GM12878 (cell line): Measurements from ENCODE around the gene MEGF6. TPM values are rescaled to one million over a fixed set of nuclear protein-coding genes. Genes with fewer than 3 reads are reported as not detected.

ENCODE experiments used
- ATAC-seq: fragments of 200-7000 bp; cut with Tn5 transposase; 3 replicates; pipeline ENCODE4 v1.9.1; 2020; ENCODE audit warnings: mild to moderate bottlenecking, moderate library complexity
- BruUV-seq: library from RNA; stranded (reverse); fragments of 400-500 nt; replicated peaks from 2 replicates; lab custom pipeline; 2021; lab: Mats Ljungman, UMichigan
- CTCF ChIA-PET: fragments of 300-600 bp; sonication (Branson Sonifier 250); formaldehyde crosslinking; extraction: SDS; loops from one replicate; lab custom pipeline; 2021; ENCODE audit warnings: inconsistent platforms; lab: Yijun Ruan, JAX
- POLR2A ChIA-PET: fragments of 350-600 bp; formaldehyde crosslinking; extraction: SDS; loops from one replicate; lab custom pipeline; 2021; ENCODE audit warnings: inconsistent platforms; lab: Charles Lee
- RAD21 ChIA-PET: fragments of 300-600 bp; sonication (Branson Sonifier 250); formaldehyde crosslinking; loops from one replicate; lab custom pipeline; 2023; ENCODE audit warnings: antibody characterized with exemption; ENCODE audit not compliant: unreplicated experiment; lab: Charles Lee
- SMC1A ChIA-PET: fragments of 300-600 bp; sonication (Branson Sonifier 250); formaldehyde crosslinking; loops from one replicate; lab custom pipeline; 2023; ENCODE audit not compliant: unreplicated experiment, uncharacterized antibody; lab: Charles Lee
- DNase-seq: peaks from one replicate; pipeline ENCODE4 v3.0.0-alpha.2; 2011; ENCODE audit warnings: low read depth, low spot score
- FAIRE-seq: peaks from 3 replicates; lab custom pipeline; 2011; peaks lifted over from hg19 to GRCh38; lab: Jason Lieb, UNC
- H2AFZ ChIP-seq: 2 replicates; pipeline ENCODE4 v1.6.0; 2011; ENCODE audit warnings: low read depth, low read length, control low read depth; ENCODE audit not compliant: control insufficient read depth
- H3K27ac ChIP-seq: 2 replicates; pipeline ENCODE4 v1.5.1; 2011; ENCODE audit warnings: control low read depth; ENCODE audit not compliant: control insufficient read depth, insufficient read depth
- H3K27me3 ChIP-seq, 2 experiments: replicated peaks in 1 of 2; 2 replicates each; pipeline versions ENCODE4 v1.6.0 to v1.6.1; 2011; ENCODE audit warnings: low read length in 1 of 2; ENCODE audit not compliant: control insufficient read depth in 2 of 2, insufficient read depth in 2 of 2
- H3K36me3 ChIP-seq, 2 experiments: 2 replicates each; pipeline ENCODE4 v1.5.1; 2011; ENCODE audit warnings: low read length in 1 of 2; ENCODE audit not compliant: control insufficient read depth in 2 of 2, insufficient read depth in 2 of 2
- H3K4me1 ChIP-seq: 2 replicates; pipeline ENCODE4 v1.6.1; 2011; ENCODE audit warnings: mild to moderate bottlenecking, low read length, moderate library complexity, mixed read lengths; ENCODE audit not compliant: control insufficient read depth, insufficient read depth
- H3K4me2 ChIP-seq: 2 replicates; pipeline ENCODE4 v1.6.0; 2011; ENCODE audit warnings: control low read depth; ENCODE audit not compliant: control insufficient read depth, insufficient read depth
- H3K4me3 ChIP-seq: fragments of 200-600 bp; sonication (generic); 2 replicates; pipeline ENCODE4 v1.5.1; 2016
- H3K79me2 ChIP-seq: 2 replicates; pipeline ENCODE4 v1.6.0; 2011; ENCODE audit warnings: low read length; ENCODE audit not compliant: control insufficient read depth, insufficient read depth
- H3K9ac ChIP-seq: 2 replicates; pipeline ENCODE4 v1.8.0; 2011; ENCODE audit warnings: low read length, control low read depth, mixed read lengths; ENCODE audit not compliant: control insufficient read depth, insufficient read depth
- H3K9me3 ChIP-seq: replicated peaks from 3 replicates; pipeline ENCODE4 v1.5.1; 2011; ENCODE audit warnings: mild to moderate bottlenecking, low read length; ENCODE audit not compliant: control insufficient read depth, insufficient read depth
- H4K20me1 ChIP-seq: 2 replicates; pipeline ENCODE4 v1.6.0; 2011; ENCODE audit not compliant: control insufficient read depth, insufficient read depth
- CBX3 ChIP-seq: fragments of 200-600 bp; sonication (generic); IDR thresholded peaks from 2 replicates; pipeline ENCODE4 v1.6.1; 2016; ENCODE audit warnings: low read depth, borderline replicate concordance
- CEBPB ChIP-seq, 2 experiments: fragments of 150-350 bp in 1 of 2; IDR thresholded peaks; 2 replicates each; pipeline ENCODE4 v1.6.1; 2012 to 2014; ENCODE audit warnings: low read depth in 2 of 2, low read length in 2 of 2, borderline replicate concordance in 1 of 2, inconsistent platforms in 1 of 2
- EP300 ChIP-seq, 2 experiments: fragments of 150-350 bp in 1 of 2; IDR thresholded peaks; 2 replicates each; pipeline ENCODE4 v1.6.1; 2011 to 2012; ENCODE audit warnings: low read depth in 2 of 2, low read length in 2 of 2, borderline replicate concordance in 1 of 2, improper control_type of control experiment in 1 of 2, inconsistent platforms in 1 of 2; ENCODE audit not compliant: control insufficient read depth in 1 of 2
- FOS ChIP-seq: IDR thresholded peaks from 3 replicates; pipeline ENCODE4 v1.6.1; 2011; ENCODE audit warnings: borderline replicate concordance; ENCODE audit not compliant: insufficient read length; ENCODE audit errors: extremely low read depth
- LARP7 ChIP-seq: fragments of 450-650 bp; IDR thresholded peaks from 2 replicates; pipeline ENCODE4 v1.6.1; 2017; ENCODE audit warnings: mild to moderate bottlenecking
- MEF2A ChIP-seq: IDR thresholded peaks from 2 replicates; pipeline ENCODE4 v1.6.1; 2011; ENCODE audit warnings: low read depth, mild to moderate bottlenecking, low read length, moderate library complexity; ENCODE audit not compliant: insufficient read depth
- MEF2B ChIP-seq: fragments of 450-650 bp; IDR thresholded peaks from 2 replicates; pipeline ENCODE4 v1.6.1; 2018; ENCODE audit warnings: mild to moderate bottlenecking, moderate library complexity; ENCODE audit not compliant: partially characterized antibody, poor library complexity, severe bottlenecking
- MYB ChIP-seq: fragments of 150-350 bp; IDR thresholded peaks from 2 replicates; pipeline ENCODE4 v1.6.1; 2014; ENCODE audit warnings: mild to moderate bottlenecking, low read depth, low read length, borderline replicate concordance
- NFYA ChIP-seq: IDR thresholded peaks from 2 replicates; pipeline ENCODE4 v1.6.1; 2011; ENCODE audit warnings: low read depth, mild to moderate bottlenecking, low read length, improper control_type of control experiment, borderline replicate concordance
- NRF1 ChIP-seq: conservative IDR thresholded peaks from 2 replicates; pipeline ENCODE4 v1.6.1; 2011; ENCODE audit warnings: mild to moderate bottlenecking, low read depth, low read length, improper control_type of control experiment
- RB1 ChIP-seq: fragments of 450-650 bp; formaldehyde crosslinking; IDR thresholded peaks from 2 replicates; pipeline ENCODE4 v1.6.1; 2017; ENCODE audit warnings: mild to moderate bottlenecking, borderline replicate concordance
- WGBS: methylation state at CpG from one replicate; pipeline ENCODE4 v1.1.6; 2016; ENCODE audit warnings: low lambda C conversion rate; ENCODE audit not compliant: insufficient replicate concordance, insufficient coverage; ENCODE audit errors: missing lambda C conversion rate; 5-methylcytosine and 5-hydroxymethylcytosine counted together
- in situ Hi-C: fragments of 300-500 bp; cut with MboI; formaldehyde crosslinking; loops from 9 replicates; pipeline ENCODE4 v1.14.3; 2018; ENCODE audit warnings: mixed read lengths
- intact Hi-C: fragments of 100-400 bp; cut with micrococcal nuclease; formaldehyde crosslinking; loops from one replicate; pipeline ENCODE4 v1.14.2; 2022; ENCODE audit not compliant: unreplicated experiment
- polyA plus RNA-seq, 11 experiments: library from polyadenylated mRNA; depleted of rRNA in 4 of 11; unstranded in 6 of 11; stranded (reverse) in 5 of 11; fragments of >200 nt; fragmentation: Nextera tagmentation in 4 of 11; fragmentation: Illumina TruSeq in 1 of 11; extraction: Ambion mirVana in 4 of 11; extraction: Trizol in 1 of 11; gene quantifications; 1 replicate in 1 of 11; 2 replicates in 10 of 11; pipeline versions ENCODE4 v1.2.1 to v1.2.3, GENCODE V29; 2011 to 2016; ENCODE audit warnings: inconsistent platforms in 2 of 11, missing spikeins in 2 of 11, low read depth in 1 of 11
- total RNA-seq, 4 experiments: library from RNA; depleted of rRNA in 3 of 4; stranded (reverse); fragments of >200 nt in 3 of 4; fragmentation: Illumina TruSeq in 1 of 4; extraction: Trizol in 1 of 4; gene quantifications; 2 replicates each; pipeline versions ENCODE4 v1.2.1 to v1.2.3, GENCODE V29; 2013 to 2021

Gene MEGF6
- total and polyA plus RNA-seq, 10 of the 15 experiments (the other 5 are each of a cell fraction or from before 2014, with no cell fraction given) = 0.03 to 0.41 TPM; not detected in 8

DNA sequence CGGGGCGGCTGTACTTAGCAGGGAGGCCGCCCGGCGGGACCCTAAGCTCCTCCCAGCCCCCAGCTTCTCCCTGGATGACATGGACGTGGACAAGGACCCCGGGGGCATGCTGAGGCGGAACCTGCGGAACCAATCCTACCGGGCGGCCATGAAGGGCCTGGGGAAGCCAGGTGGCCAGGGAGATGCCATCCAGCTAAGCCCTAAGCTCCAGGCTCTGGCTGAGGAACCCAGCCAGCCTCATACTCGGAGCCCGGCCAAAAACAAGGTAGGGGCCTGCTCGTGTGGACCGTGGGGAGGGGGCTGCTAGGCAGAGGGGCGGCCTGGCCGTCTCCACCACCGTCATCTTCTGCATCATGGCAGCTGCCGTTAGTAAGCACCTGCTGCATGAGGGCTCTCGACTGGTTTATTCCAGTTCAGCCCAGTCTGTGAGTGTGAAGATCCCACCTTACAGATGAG, 147.9 kb downstream of the MEGF6 start:
- intact Hi-C loops (no loop called here), in situ Hi-C loops (no loop called here)
- no peaks in the 10 kb centered on the region for H3K4me1 ChIP-seq
- no peaks in the 10 kb centered on the region for H3K9me3 ChIP-seq
- ChIA-PET SMC1A (no interaction called here), CTCF (no interaction called here), RAD21 (no interaction called here), POLR2A (no interaction called here)
- H4K20me1 ChIP-seq = no peaks in the 10 kb centered on the region
- ATAC-seq (no peak), DNase-seq (no peak), FAIRE-seq (no peak)
- no peak overlapping the region for H3K4me3 ChIP-seq
- no TSS peak for BruUV-seq
- H3K4me2 ChIP-seq = no peak overlapping the region
- no peaks in the 10 kb centered on the region for H3K79me2 ChIP-seq
- no peaks in the 10 kb centered on the region; a peak in 1 of 4 replicates for H3K27me3 ChIP-seq
- no peak overlapping the region for H2AFZ ChIP-seq
- no peak for TF ChIP-seq RB1
- no peak for TF ChIP-seq EP300 (IDR thresholded peaks at IDR 0.05; ENCODE audit: borderline replicate concordance in 1 of 2, control insufficient read depth in 1 of 2, low read depth in 2 of 2, low read length in 2 of 2)
- no peak for TF ChIP-seq FOS
- no peak for TF ChIP-seq NFYA
- no peak for TF ChIP-seq MYB
- TF ChIP-seq MEF2A = no peak
- TF ChIP-seq MEF2B = no peak
- TF ChIP-seq CEBPB (IDR thresholded peaks at IDR 0.05; ENCODE audit: borderline replicate concordance in 1 of 2, low read depth in 2 of 2, low read length in 2 of 2) = no peak
- no peak for TF ChIP-seq CBX3
- TF ChIP-seq LARP7 = no peak
- TF ChIP-seq NRF1 = no peak
- no peak overlapping the region for H3K9ac ChIP-seq
- WGBS = 24% methylated on average over 20 of the region's 20 CpGs
- no peak overlapping the region for H3K27ac ChIP-seq
- no peaks in the 10 kb centered on the region for H3K36me3 ChIP-seq
